GM18502 (cell line): Measurements from ENCODE around the gene EXOC4.
A peak's percentile ranks its signal among the peaks of the same experiment; 100 is the strongest.

Source experiments
- ATAC-seq: cut with Tn5 transposase; IDR thresholded peaks from one replicate; pipeline ENCODE4 v1.9.1; 2021; ENCODE audit warnings: mild to moderate bottlenecking; ENCODE audit not compliant: unreplicated experiment, poor library complexity

Gene EXOC4

GRCh38 chr7:133837224-133837623 is 584.3 kb downstream of the EXOC4 start:
- ATAC-seq: no peak

DNA sequence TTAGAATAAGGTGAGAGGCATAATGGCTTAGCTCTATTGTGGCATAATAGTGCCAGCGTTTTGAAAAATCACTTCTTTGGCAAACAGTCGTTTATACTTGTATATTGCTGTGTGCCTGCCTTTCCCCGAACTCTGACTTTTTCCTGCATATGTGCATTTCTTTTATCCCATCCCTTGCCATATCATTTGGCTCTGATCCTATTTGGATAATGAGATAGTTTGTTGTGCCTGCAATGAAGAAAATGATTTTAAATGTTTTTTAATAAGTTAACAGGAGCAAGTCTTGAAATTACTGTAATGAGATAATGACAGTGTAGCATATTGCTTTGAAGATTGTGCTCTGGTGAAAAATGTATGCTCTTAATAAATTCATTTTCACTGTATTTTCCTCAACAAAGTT is 586.2 kb downstream of the EXOC4 start:
- no peak for ATAC-seq

DNA sequence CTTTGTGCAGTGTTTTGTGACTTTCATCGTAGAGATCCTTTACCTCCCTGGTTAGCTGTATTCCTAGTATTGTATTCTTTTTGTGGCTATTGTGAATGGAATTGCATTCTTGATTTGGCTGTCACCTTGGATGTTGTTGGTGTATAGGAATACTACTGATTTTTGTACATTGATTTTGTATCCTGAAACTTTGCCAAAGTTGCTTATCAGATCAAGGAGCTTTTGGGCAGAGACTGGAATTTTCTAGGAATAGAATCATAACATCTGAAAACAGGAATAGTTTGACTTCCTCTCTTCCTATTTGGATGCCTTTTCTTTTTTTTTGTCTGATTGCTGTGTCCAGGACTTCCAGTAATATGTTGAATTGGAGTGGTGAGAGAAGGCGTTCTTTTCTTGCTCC is 590.5 kb downstream of the EXOC4 start:
- ATAC-seq: no peak

DNA sequence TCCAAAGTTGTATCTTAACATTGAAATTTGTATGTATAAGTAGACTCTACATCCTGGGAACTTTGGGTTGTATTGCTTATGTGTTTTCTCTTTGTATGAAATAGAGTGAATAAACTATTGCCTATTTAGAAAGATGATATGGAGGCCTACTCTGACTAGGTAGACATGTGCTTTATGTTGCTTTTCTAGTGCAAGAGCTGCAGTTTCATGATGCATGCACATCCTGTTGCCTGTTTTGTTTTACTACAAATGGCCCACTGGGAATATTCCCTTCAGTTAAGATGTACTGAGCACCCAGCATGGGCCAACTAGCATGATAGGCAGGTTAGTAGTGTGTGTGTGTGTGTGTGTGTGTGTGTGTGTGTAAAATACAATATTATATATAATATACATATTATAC is 592.1 kb downstream of the EXOC4 start:
- no peak for ATAC-seq

DNA sequence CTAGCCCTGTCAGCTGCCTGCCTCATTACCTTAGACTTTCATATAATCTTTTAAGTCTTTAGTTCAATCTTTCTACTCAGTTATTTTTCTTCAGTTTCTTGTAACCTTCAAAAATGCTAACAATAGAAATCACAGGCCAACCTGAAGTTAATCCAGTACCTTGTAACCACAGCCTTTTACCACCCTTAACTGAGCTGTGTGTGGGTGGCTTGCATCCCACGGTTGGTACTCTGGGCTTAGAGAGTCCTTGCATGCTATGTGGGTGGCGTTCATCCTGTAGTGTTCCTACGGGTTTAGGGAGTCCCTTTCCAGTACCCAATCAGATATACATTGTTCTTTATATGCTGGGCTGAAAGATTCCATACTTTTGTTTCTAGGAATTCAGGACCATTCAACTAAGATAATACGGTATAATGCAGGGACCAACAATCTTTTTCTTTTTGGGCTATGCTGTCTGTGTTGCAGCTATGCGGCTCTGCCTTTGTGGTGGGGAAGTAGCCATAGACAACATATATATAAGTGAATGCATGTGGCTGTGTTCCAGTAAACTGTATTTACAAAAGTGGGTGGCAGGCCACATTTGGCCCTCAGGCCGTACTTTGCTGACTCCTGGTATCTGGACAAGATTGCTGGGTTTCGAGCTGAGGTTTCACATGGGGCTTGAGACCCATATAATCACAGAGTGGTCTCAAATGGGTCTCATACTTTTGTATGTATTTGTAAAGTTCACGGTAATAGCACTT is 593.5 kb downstream of the EXOC4 start:
- ATAC-seq: no peak

DNA sequence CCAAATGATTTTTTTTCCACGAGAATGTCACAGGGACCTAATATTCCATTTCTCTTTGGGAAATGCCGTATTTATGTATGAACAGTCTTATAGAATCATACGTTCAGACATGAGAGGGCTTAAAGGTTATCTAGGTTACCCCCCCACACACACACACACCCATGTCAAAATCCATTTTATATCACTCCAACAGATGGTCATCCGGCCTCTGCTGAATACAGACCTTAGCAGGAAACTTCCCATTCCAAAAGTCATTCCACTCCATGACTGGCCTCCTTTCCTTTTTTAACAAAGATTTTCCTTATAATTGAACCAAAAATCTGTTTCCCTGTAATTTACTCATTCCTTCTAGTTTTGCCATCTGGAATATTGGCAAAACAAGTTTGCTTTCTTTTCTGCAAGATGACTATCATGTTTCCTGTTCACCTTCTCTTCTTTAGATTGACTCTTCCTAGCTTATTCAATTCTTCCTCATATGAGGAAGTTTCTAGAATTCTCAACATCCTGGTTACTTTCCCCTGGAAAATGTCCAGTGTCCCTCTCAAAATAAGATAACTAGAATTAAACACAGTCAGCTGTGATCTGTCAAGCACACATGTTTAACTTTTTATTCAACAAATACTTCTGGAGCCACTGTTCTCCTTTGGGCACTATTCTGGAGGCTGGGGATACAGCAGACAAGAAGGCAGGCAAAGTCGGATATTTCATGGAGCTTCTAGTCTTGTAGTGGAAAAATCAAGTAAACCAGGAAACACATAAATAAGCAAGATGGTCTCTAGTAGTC is 597.8 kb downstream of the EXOC4 start:
- no peak for ATAC-seq

DNA sequence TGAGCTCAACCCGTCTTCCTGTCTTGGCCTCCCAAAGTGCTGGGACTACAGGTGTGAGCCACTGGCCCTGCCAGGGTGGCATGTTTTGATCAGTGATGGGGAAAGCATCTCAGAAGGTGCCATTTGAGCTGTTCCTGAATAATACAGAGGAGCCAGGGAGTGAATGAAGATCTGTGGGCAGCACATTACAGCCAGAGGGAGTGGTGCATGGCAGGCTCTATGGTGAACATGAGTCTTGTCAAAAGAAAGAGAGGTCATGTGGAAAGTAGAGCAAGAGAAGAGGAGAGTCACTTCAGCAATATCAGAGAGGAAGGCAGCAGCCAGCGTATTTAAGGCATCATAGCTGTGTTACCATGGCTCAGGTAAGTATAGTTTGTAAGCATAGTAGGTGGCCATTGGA is 598.5 kb downstream of the EXOC4 start:
- no peak for ATAC-seq

- peak; percentile 82 for ATAC-seq
These were observed 600.9 kb downstream of the EXOC4 start for GRCh38 chr7:133853706-133854276.

DNA sequence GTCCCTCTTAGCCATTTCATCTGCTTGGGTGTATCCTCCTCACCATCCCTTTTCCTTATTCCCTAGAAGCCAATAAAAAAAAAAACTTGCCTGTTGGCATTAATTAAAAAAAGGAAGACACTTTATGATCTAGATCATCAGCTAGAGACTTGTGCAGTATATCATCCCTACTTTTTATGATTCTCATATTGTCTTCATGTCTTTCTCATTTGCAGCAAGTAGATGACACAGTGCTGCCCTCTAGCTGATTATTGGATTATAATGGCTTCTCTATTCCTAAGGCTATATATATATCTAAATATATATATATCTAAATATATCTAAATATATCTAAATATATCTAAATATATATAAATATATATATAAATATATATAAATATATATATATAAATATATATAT is 601.9 kb downstream of the EXOC4 start:
- ATAC-seq: peak; percentile 45

- ATAC-seq: no peak
These were observed 604.7 kb downstream of the EXOC4 start for GRCh38 chr7:133857376-133858119.

GRCh38 chr7:133858311-133858710 is 605.4 kb downstream of the EXOC4 start:
- no peak for ATAC-seq

DNA sequence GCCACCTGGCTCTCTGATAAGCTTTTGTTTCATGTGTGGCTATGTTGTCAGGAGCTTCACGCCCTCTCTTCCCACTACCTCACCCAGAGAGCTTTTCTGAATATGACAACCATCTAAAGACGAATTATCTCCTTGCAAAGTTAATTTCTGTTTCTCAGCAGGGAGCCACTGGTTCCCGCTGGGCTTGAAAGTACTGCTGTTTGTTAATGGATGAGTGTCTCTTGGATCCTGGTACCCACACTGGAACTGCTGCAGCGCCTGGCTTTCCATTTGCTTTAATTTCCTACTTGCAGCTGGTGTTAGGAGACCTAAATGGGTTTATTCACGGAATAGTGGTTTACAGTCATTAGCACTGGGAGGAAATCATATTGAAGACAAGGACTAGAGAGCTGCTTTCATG is 606.4 kb downstream of the EXOC4 start:
- ATAC-seq: no peak

GRCh38 chr7:133859871-133860450 is 607.1 kb downstream of the EXOC4 start:
- no peak for ATAC-seq

- no peak for ATAC-seq
These were observed 607.9 kb downstream of the EXOC4 start for GRCh38 chr7:133860628-133861335.

DNA sequence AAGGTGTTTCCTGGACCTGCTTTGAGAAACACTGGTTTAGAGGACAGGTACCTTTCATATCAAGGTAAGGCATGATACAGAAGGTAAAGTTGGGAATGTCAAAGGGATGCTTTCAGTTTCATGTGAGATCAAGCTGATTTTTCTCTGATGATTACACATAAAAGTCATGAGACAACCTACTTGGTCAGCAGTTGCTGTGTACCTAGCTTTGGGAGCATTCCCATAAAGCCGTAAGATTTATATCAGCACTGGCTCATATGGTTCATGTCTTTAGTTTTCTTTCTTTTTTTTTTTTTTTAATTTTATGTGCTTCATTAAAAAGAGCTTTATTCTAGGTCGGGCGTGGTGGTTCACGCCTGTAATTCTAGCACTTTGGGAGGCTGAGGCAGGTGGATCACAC is 609.0 kb downstream of the EXOC4 start:
- ATAC-seq: no peak

DNA sequence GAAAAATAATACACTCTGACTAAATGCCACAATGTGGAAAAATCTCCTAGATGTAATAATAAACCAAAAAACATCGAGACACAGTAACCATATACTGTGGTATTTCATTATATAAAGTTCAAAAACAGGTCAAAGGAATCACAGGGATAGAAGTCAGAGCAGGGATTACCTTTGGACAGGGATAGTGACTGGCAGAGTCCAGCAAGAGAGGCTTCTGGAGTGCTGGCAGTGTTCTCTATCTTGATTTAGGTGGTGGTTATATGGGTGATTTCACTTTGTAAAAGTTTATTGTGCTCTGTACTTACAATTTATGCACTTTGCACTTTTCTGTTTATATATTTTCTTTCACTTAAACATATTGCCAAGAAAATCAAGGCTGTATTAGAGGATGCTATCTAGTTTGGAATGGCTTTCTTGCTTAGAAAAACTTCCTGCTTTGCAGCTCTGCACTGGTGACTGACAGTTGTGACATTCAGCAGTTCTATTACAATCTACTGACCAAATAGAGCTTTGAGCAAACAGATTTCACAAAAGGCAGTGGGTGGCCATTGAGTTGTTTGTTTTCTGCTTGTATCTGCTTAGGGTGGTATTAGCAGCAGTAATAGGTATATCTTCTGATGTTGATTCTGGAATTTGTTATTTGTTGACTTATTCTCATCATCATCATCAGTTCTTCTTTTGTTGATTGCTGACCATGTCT is 610.6 kb downstream of the EXOC4 start:
- no peak for ATAC-seq

DNA sequence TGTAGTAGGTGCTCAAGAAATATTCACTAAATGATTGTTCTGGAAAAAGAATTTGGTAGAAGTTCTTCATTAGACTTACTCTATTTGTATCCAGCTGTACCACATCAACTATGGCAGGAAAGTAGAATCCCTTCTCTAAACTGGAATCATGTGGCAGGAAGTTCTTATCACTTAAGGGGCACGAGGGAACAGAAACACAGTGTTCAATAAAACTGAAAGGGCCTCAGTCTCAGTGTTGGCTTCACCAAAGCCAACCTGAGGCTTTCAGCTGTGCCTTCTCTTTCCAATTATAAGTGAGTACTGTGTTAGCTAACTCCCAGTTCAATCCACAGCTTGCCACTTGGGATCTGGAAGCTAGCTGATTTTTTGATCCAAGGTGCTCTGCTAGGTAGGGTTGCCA is 616.7 kb downstream of the EXOC4 start:
- ATAC-seq: no peak

DNA sequence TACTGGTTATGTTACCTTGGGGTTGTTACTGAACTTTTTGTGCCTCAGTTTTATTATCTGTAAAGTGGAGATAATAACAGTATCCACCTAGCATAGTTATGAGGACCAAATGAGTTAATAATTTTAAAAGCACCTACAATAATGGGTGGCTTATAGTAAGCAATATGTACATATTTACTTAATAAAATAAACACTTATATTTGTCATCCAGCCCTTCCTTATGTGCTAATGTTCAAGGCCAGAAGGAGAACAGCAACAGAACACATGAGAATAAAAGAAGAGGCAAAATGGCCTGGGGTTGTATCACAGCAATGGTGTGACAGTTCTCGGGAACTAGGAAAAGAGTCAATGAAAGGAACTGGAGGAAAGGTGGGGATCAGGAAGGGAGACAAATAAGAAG is 618.9 kb downstream of the EXOC4 start:
- ATAC-seq: no peak

DNA sequence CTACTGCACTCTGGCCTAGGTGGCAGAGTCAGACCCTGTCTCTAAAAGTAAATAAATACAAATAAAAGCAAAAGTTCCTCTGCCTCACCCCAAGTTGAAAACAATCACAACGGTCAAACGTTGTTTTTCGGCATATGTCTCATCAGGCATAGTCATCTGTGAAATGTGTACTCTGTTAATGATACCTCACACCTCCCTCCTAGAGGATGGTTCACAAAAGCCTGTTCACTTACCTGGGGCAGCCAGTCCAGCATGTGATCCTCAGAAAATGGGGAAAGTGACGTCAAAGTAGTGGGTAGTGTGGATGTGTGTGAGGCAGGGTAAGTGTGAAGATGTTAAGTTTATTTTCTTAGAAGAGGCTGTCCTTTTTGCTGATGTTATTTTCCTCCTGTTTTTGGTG is 620.3 kb downstream of the EXOC4 start:
- no peak for ATAC-seq
